Measurements from ENCODE around the gene PTPN9.

DNA sequence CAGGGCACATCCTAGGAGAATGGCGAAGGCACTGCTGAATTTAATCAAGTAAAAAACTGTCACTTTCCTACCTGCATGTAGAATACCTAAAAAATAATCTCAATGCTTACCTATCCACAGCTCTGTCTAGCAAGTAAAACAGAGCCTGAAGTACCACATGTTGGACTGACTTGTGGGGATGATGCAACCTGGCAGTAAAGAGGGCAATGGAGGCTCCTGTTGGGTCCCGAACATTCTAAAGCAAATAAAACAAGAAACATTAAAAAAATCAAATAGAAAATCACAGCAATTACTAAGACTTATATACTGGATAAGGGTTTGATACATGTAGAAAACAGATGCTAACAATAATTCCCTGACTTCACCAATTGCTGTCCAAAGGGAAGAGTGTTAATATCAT is 56.1 kb downstream of the PTPN9 start:
- TF ChIP-seq, protein P1, sequence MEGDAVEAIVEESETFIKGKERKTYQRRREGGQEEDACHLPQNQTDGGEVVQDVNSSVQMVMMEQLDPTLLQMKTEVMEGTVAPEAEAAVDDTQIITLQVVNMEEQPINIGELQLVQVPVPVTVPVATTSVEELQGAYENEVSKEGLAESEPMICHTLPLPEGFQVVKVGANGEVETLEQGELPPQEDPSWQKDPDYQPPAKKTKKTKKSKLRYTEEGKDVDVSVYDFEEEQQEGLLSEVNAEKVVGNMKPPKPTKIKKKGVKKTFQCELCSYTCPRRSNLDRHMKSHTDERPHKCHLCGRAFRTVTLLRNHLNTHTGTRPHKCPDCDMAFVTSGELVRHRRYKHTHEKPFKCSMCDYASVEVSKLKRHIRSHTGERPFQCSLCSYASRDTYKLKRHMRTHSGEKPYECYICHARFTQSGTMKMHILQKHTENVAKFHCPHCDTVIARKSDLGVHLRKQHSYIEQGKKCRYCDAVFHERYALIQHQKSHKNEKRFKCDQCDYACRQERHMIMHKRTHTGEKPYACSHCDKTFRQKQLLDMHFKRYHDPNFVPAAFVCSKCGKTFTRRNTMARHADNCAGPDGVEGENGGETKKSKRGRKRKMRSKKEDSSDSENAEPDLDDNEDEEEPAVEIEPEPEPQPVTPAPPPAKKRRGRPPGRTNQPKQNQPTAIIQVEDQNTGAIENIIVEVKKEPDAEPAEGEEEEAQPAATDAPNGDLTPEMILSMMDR (IDR thresholded peaks at IDR 0.05; ENCODE audit: low read length): no peak
- TF ChIP-seq EZH2phosphoT487 (IDR thresholded peaks at IDR 0.05; ENCODE audit: low read length): no peak
- TF ChIP-seq EZH2 (optimal IDR thresholded peaks at IDR 0.05; ENCODE audit: low read depth, low read length): no peak

Measured in MM.1S (cell line).